HepG2 (cell line): ENCODE results near the gene TNS4. TPM values are rescaled to one million over a fixed set of nuclear protein-coding genes. Genes with fewer than 3 reads are reported as not detected.

Experiments used
- ATAC-seq: fragments of 200-7000 bp; cut with Tn5 transposase; 3 replicates; pipeline ENCODE4 v1.9.1; 2020; ENCODE audit warnings: mild to moderate bottlenecking, moderate library complexity
- BruUV-seq: library from RNA; stranded (reverse); fragments of 400-500 nt; replicated peaks from 2 replicates; lab custom pipeline; 2021; lab: Mats Ljungman, UMichigan
- CTCF ChIA-PET: fragments of 300-600 bp; formaldehyde crosslinking; extraction: SDS; loops from one replicate; lab custom pipeline; 2021; ENCODE audit warnings: low total read pairs, inconsistent platforms, low intra/inter-chr PET ratio; lab: Yijun Ruan, JAX
- POLR2A ChIA-PET: fragments of 350-600 bp; sonication (Branson Sonifier 250); formaldehyde crosslinking; loops from one replicate; lab custom pipeline; 2020; ENCODE audit warnings: antibody characterized with exemption, inconsistent platforms; lab: Yijun Ruan, JAX
- DNase-seq: peaks from one replicate; pipeline ENCODE4 v3.0.0-alpha.2; 2015; ENCODE audit warnings: low spot score
- FAIRE-seq: peaks from 3 replicates; lab custom pipeline; 2011; peaks lifted over from hg19 to GRCh38; lab: Jason Lieb, UNC
- H2AFZ ChIP-seq: one replicate; pipeline ENCODE4 v1.6.1; 2011; ENCODE audit warnings: low read length, inconsistent platforms
- H3K27ac ChIP-seq: fragments of 300-600 bp; 3 replicates; pipeline ENCODE4 v1.8.0; 2011; ENCODE audit warnings: mixed run types, mild to moderate bottlenecking, mixed read lengths, low read length, inconsistent platforms; ENCODE audit not compliant: insufficient read depth; ENCODE audit errors: extremely low read length
- H3K27me3 ChIP-seq, 2 experiments: fragments of 200-600 bp in 1 of 2; 2 replicates in 1 of 2; 3 replicates in 1 of 2; pipeline versions ENCODE4 v1.6.0 to v1.8.0; 2011; ENCODE audit warnings: low read length in 2 of 2, mild to moderate bottlenecking in 2 of 2, moderate library complexity in 2 of 2, inconsistent platforms in 1 of 2; ENCODE audit not compliant: insufficient read depth in 2 of 2, control insufficient read depth in 1 of 2
- H3K36me3 ChIP-seq, 2 experiments: fragments of 200-600 bp in 1 of 2; replicated peaks in 1 of 2; 2 replicates in 1 of 2; 3 replicates in 1 of 2; pipeline versions ENCODE4 v1.5.1 to v1.8.0; 2011; ENCODE audit warnings: low read length in 2 of 2, inconsistent platforms in 1 of 2; ENCODE audit not compliant: insufficient read depth in 2 of 2, control insufficient read depth in 1 of 2
- H3K4me1 ChIP-seq: 2 replicates; pipeline ENCODE4 v1.5.1; 2012; ENCODE audit warnings: low read length, inconsistent platforms; ENCODE audit not compliant: insufficient read depth
- H3K4me2 ChIP-seq: 2 replicates; pipeline ENCODE4 v1.6.0; 2011; ENCODE audit warnings: low read depth, low read length, inconsistent platforms
- H3K4me3 ChIP-seq, 3 experiments: fragments of 200-600 bp in 1 of 3; sonication (generic), shearing (Covaris generic) in 1 of 3; replicated peaks in 1 of 3; 2 replicates each; pipeline ENCODE4 v1.5.1; 2011 to 2016; ENCODE audit warnings: low read length in 3 of 3, inconsistent platforms in 2 of 3, low read depth in 2 of 3, mild to moderate bottlenecking in 2 of 3, control low read depth in 1 of 3, mixed read lengths in 1 of 3; ENCODE audit not compliant: insufficient read depth in 1 of 3
- H3K79me2 ChIP-seq: one replicate; pipeline ENCODE4 v1.6.1; 2011; ENCODE audit warnings: low read length, inconsistent platforms; ENCODE audit not compliant: insufficient read depth
- H3K9ac ChIP-seq: 2 replicates; pipeline ENCODE4 v1.6.0; 2011; ENCODE audit warnings: mild to moderate bottlenecking, low read depth, low read length, inconsistent platforms; ENCODE audit not compliant: insufficient read depth
- H3K9me3 ChIP-seq: 2 replicates; pipeline ENCODE4 v1.5.1; 2012; ENCODE audit warnings: mild to moderate bottlenecking, low read length
- H4K20me1 ChIP-seq: 2 replicates; pipeline ENCODE4 v1.6.0; 2011; ENCODE audit warnings: inconsistent platforms, mild to moderate bottlenecking, low read length, moderate library complexity; ENCODE audit not compliant: insufficient read depth
- AKNA ChIP-seq: sonication (generic); formaldehyde crosslinking; IDR thresholded peaks from 2 replicates; pipeline ENCODE4 v1.4.0; 2020; ENCODE audit warnings: missing genetic modification reagents, borderline replicate concordance
- MAZ ChIP-seq, 2 experiments: sonication (generic) in 1 of 2; formaldehyde crosslinking in 1 of 2; IDR thresholded peaks; 2 replicates each; pipeline versions ENCODE4 v1.5.0 to v1.6.1; 2012 to 2020; ENCODE audit warnings: low read depth in 2 of 2, mild to moderate bottlenecking in 2 of 2, borderline replicate concordance in 1 of 2, improper control_type of control experiment in 1 of 2, low read length in 1 of 2, missing genetic modification reagents in 1 of 2, moderate library complexity in 1 of 2
- MEF2D ChIP-seq: sonication (generic); formaldehyde crosslinking; IDR thresholded peaks from 2 replicates; pipeline ENCODE4 v1.5.1; 2020; ENCODE audit warnings: mild to moderate bottlenecking, missing genetic modification reagents
- SMARCE1 ChIP-seq: fragments of 450-650 bp; IDR thresholded peaks from 2 replicates; pipeline ENCODE4 v1.6.1; 2017; ENCODE audit warnings: borderline replicate concordance
- WGBS: methylation state at CpG from one replicate; pipeline ENCODE4 v1.1.6; 2017; ENCODE audit warnings: low lambda C conversion rate; 5-methylcytosine and 5-hydroxymethylcytosine counted together
- in situ Hi-C: cut with HindIII; loops from 2 replicates; pipeline ENCODE4 v1.10.0; 2017; ENCODE audit warnings: low pct_unique_long_range_greater_than_20kb; ENCODE audit not compliant: extremely low pct_ligation_motif_present
- intact Hi-C: fragments of 100-400 bp; cut with micrococcal nuclease; formaldehyde crosslinking; loops from one replicate; pipeline ENCODE4 v1.10.0; 2022; ENCODE audit not compliant: unreplicated experiment
- polyA plus RNA-seq, 8 experiments: library from polyadenylated mRNA; depleted of rRNA in 3 of 8; stranded (reverse) in 7 of 8; unstranded in 1 of 8; fragments of >200 nt; fragmentation: Illumina TruSeq in 4 of 8; extraction: Trizol in 4 of 8; gene quantifications; 2 replicates each; pipeline versions ENCODE4 v1.2.1 to v1.2.3, GENCODE V29; 2011 to 2016; ENCODE audit warnings: low read depth in 4 of 8, missing spikeins in 1 of 8, mixed read lengths in 1 of 8; ENCODE audit not compliant: insufficient read depth in 1 of 8
- total RNA-seq, 5 experiments: library from RNA; depleted of rRNA; stranded (reverse); fragments of >200 nt; fragmentation: Illumina TruSeq; extraction: Trizol; gene quantifications; 2 replicates each; pipeline ENCODE4 v1.2.3, GENCODE V29; 2016; ENCODE audit warnings: low read depth in 1 of 5

The TNS4 gene
- total and polyA plus RNA-seq, 2 of the 13 experiments (the other 11 are each of a cell fraction or from before 2014, with no cell fraction given) = 0.58 to 2.1 TPM

- ChIA-PET CTCF (no interaction called here), POLR2A (no interaction called here)
- 33% methylated on average over 5 of the region's 5 CpGs for WGBS
- Histone ChIP-seq H3K27ac (no peak overlapping the region), H4K20me1 (no peaks in the 10 kb centered on the region), H3K9me3 (no peaks in the 10 kb centered on the region), H3K4me3 (no peak overlapping the region), H2AFZ (no peak overlapping the region), H3K36me3 (no peaks in the 10 kb centered on the region), H3K79me2 (no peaks in the 10 kb centered on the region), H3K4me1 (peaks cover 22% of the 10 kb centered on the region), H3K9ac (no peak overlapping the region), H3K27me3 (peaks cover 0 to 12% of the 10 kb centered on the region in 2 experiments; a peak in 4 of 5 replicates), H3K4me2 (no peak overlapping the region)
- FAIRE-seq (no peak), ATAC-seq (no peak), DNase-seq (no peak)
- BruUV-seq = no TSS peak
- intact Hi-C loops (no loop called here), in situ Hi-C loops (no loop called here)
- TF ChIP-seq MEF2D (CRISPR knock-in tag) (no peak), SMARCE1 (no peak), AKNA (no peak), MAZ (IDR thresholded peaks at IDR 0.05; ENCODE audit: borderline replicate concordance, low read depth, low read length) (no peak), MAZ (CRISPR knock-in tag; IDR thresholded peaks at IDR 0.05; ENCODE audit: low read depth) (no peak)
These were observed 5.4 kb upstream of the TNS4 start for GRCh38 chr17:40506786-40507185.
